ENCODE data around the gene NEK6. TPM values are rescaled to one million over a fixed set of nuclear protein-coding genes. Genes with fewer than 3 reads are reported as not detected.

NEK6 gene
- total RNA-seq, 1 donor from 2014 or later = 8.7 TPM

DNA sequence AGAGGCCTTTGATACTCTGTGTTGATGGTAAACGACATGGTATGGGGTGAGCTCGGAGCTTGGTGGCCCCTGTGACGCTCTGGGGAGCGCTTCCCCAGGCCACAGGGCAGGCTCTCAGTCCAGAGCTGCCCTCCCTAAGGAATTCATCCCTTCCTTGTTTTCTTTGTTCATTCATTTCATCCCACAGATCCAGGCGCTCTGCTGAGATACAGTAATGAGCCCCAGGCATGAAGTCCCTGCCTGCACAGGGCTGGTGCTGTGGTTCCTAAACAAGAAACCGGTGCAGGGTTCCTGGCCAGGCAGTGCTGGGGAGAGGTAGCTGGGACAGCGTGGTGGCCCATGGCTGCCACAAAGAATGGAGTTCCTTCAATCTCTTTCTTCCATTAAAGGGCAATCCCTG is 14.4 kb downstream of the NEK6 start:
- Histone ChIP-seq H3K36me3 (no peaks in the 10 kb centered on the region), H3K27ac (replicated peaks) (no peak overlapping the region), H3K4me1 (peaks cover 39% of the 10 kb centered on the region), H3K27me3 (ENCODE audit: low read depth) (no peaks in the 10 kb centered on the region), H3K4me3 (no peak overlapping the region), H3K9me3 (replicated peaks) (no peaks in the 10 kb centered on the region)
- TF ChIP-seq, protein P1, sequence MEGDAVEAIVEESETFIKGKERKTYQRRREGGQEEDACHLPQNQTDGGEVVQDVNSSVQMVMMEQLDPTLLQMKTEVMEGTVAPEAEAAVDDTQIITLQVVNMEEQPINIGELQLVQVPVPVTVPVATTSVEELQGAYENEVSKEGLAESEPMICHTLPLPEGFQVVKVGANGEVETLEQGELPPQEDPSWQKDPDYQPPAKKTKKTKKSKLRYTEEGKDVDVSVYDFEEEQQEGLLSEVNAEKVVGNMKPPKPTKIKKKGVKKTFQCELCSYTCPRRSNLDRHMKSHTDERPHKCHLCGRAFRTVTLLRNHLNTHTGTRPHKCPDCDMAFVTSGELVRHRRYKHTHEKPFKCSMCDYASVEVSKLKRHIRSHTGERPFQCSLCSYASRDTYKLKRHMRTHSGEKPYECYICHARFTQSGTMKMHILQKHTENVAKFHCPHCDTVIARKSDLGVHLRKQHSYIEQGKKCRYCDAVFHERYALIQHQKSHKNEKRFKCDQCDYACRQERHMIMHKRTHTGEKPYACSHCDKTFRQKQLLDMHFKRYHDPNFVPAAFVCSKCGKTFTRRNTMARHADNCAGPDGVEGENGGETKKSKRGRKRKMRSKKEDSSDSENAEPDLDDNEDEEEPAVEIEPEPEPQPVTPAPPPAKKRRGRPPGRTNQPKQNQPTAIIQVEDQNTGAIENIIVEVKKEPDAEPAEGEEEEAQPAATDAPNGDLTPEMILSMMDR (IDR thresholded peaks at IDR 0.05; ENCODE audit: borderline replicate concordance) = no peak
- intact Hi-C loops (cut with micrococcal nuclease) = no loop called here
- no peak for DNase-seq

DNA sequence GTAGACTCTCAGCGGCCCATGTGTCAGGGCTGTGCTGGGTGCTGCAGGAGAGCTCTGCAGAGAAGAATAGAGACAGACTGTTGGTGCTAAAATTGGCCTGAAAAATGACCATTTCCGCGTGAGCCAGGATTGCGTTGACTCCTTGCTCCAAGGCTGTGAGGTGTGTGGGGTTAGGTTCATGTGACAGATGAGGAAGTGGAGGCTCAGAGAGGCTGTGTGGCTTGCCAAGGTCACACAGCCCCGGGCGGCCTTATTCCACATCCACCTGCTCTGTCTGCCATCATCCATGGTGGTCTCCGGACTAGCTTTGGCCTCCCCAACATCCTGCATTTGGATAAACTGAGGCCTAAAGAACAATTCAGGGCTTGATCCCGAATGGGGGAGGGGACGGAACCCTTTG is 15.2 kb downstream of the NEK6 start:
- intact Hi-C loops (cut with micrococcal nuclease) = no loop called here
- Histone ChIP-seq H3K27me3 (ENCODE audit: low read depth) (no peaks in the 10 kb centered on the region), H3K9me3 (replicated peaks) (no peaks in the 10 kb centered on the region), H3K27ac (replicated peaks) (no peak overlapping the region), H3K36me3 (no peaks in the 10 kb centered on the region), H3K4me3 (no peak overlapping the region), H3K4me1 (peaks cover 31% of the 10 kb centered on the region)
- TF ChIP-seq, protein P1 (IDR thresholded peaks at IDR 0.05; ENCODE audit: borderline replicate concordance) = no peak
- DNase-seq = no peak

DNA sequence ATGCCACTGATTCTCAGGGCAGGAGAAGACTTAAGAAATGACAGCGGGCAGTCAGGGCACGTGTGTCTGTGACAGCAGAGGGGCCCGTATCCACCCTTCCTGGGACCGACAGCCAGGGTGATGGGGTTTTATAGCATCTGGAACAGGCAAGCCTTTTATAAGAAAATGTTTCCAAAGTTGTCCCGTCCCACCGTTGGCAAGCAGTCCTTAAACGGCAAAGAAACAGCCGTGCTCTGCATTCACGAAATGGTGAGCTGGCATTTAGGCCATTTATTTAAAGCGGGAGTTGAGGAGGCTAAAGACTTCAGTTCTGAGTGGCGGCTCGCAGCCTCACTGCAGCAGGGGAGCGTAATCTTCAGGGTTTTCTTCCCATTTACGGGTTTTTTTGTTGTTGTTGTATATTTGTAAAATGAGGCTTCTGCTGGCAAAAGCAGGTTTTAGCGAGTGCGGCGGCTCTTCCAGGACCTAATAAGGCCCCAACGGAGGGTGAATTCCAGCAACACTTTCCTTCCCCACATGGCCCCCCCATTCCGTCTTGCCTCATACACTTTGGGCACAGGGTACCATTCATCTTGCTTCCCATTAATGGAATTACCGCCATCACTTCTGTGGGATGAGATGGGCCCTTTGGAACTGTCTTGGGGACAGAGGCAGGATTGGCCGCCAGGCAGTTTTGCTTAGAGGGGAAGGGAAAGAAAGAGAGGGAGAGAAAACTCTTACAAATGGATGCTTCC is 15.8 kb downstream of the NEK6 start:
- DNase-seq = no peak
- TF ChIP-seq, protein P1 (IDR thresholded peaks at IDR 0.05; ENCODE audit: borderline replicate concordance) = no peak
- Histone ChIP-seq H3K9me3 (replicated peaks) (no peaks in the 10 kb centered on the region), H3K4me3 (no peak overlapping the region), H3K36me3 (no peaks in the 10 kb centered on the region), H3K27ac (replicated peaks) (no peak overlapping the region), H3K27me3 (ENCODE audit: low read depth) (no peaks in the 10 kb centered on the region), H3K4me1 (peaks cover 32% of the 10 kb centered on the region)
- intact Hi-C loops (cut with micrococcal nuclease) = no loop called here

DNA sequence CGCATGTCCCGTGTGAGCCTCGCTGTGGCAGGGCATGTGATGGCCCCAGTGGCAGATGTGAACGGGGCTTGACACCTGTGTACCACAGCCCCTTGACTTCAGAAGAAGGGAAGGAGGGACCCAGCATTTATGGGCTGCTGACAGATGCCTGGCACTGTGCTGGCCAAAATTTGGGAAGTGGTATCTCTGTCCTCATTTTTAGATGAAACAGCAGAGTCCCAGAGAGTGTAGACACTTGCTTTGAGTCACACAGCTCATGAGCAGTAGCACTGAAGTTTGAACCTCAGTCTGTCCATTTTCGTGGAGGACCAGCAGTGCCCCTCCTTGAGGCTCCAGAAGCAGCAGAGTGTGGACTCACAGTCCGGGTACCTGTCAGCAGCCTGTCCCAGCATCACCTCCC is 16.5 kb downstream of the NEK6 start:
- peaks cover 38% of the 10 kb centered on the region for H3K4me1 ChIP-seq
- H3K9me3 ChIP-seq (replicated peaks) = no peaks in the 10 kb centered on the region
- no peaks in the 10 kb centered on the region for H3K36me3 ChIP-seq
- intact Hi-C loops (cut with micrococcal nuclease) = no loop called here
- no peaks in the 10 kb centered on the region for H3K27me3 ChIP-seq (ENCODE audit: low read depth)
- no peak for DNase-seq
- TF ChIP-seq, protein P1 (IDR thresholded peaks at IDR 0.05; ENCODE audit: borderline replicate concordance) = no peak
- H3K27ac ChIP-seq (replicated peaks) = no peak overlapping the region
- no peak overlapping the region for H3K4me3 ChIP-seq

DNA sequence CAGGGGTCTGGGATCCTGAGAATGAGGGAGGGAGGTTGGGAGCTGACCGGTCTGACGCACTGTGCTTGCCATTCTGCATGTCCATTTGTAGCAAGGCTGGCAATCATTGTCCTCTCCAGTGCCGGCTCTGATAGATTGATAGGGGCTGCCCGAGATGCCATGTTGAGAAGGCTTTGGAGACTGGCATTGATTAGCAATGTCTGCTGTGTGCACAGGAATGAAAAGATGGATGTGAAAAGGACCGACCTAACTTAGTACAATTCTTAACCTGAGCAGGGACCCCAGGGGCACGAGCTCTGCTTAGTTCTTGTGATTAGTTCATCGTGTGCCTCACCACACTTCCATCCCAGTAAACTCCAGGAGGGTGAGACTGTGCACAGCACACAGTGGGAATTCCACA is 17.0 kb downstream of the NEK6 start:
- Histone ChIP-seq H3K27me3 (ENCODE audit: low read depth) (no peaks in the 10 kb centered on the region), H3K27ac (replicated peaks) (no peak overlapping the region), H3K36me3 (no peaks in the 10 kb centered on the region), H3K4me1 (peaks cover 41% of the 10 kb centered on the region), H3K4me3 (no peak overlapping the region), H3K9me3 (replicated peaks) (no peaks in the 10 kb centered on the region)
- intact Hi-C loops (cut with micrococcal nuclease) = no loop called here
- no peak for DNase-seq
- TF ChIP-seq, protein P1 (IDR thresholded peaks at IDR 0.05; ENCODE audit: borderline replicate concordance) = no peak
